Ascending aorta (tissue), 2 donors: ENCODE data around the gene BRINP1. TPM values are rescaled to one million over a fixed set of nuclear protein-coding genes. Genes with fewer than 3 reads are reported as not detected.

Source experiments
- DNase-seq, 2 donors: peaks; one replicate each; pipeline ENCODE4 v3.0.0-alpha.2; 2019; ENCODE audit warnings: low spot score in 2 of 2
- H3K27ac ChIP-seq, 2 donors: fragments of 200-600 bp; sonication (generic); one replicate each; pipeline ENCODE4 v1.5.1; 2016 to 2017; ENCODE audit warnings: mild to moderate bottlenecking in 1 of 2
- H3K27me3 ChIP-seq: fragments of 200-600 bp; sonication (generic); one replicate; pipeline ENCODE4 v1.5.1; 2017
- H3K36me3 ChIP-seq, 2 donors: fragments of 200-600 bp; sonication (generic); one replicate each; pipeline ENCODE4 v1.5.1; 2016
- H3K4me1 ChIP-seq, 2 donors: fragments of 200-600 bp; sonication (generic); one replicate each; pipeline ENCODE4 v1.5.1; 2016 to 2017; ENCODE audit warnings: mild to moderate bottlenecking in 1 of 2
- H3K4me3 ChIP-seq, 2 donors: fragments of 200-600 bp; sonication (generic); one replicate each; pipeline ENCODE4 v1.5.1; 2016 to 2017; ENCODE audit warnings: mild to moderate bottlenecking in 1 of 2
- H3K9me3 ChIP-seq, 2 donors: fragments of 200-600 bp; sonication (generic); one replicate each; pipeline ENCODE4 v1.5.1; 2016
- CTCF ChIP-seq, 3 experiments: fragments of 200-600 bp in 2 of 3; fragments of 450-650 bp in 1 of 3; sonication (generic) in 2 of 3; IDR thresholded peaks; one replicate each; pipeline ENCODE4 v1.5.1; 2016 to 2019; ENCODE audit warnings: antibody characterized with exemption in 3 of 3, mild to moderate bottlenecking in 1 of 3, moderate library complexity in 1 of 3
- intact Hi-C: fragments of 100-400 bp; cut with DNase I; formaldehyde crosslinking; loops from one replicate; pipeline ENCODE4 v1.15.1; 2023
- total RNA-seq: library from RNA; depleted of rRNA; stranded (reverse); fragments of >200 nt; gene quantifications from one replicate; pipeline ENCODE4 v1.1.0, GENCODE V29; 2016

BRINP1 gene
- total RNA-seq, 1 donor from 2014 or later: not detected

GRCh38 chr9:119318371-119318770 is 50.9 kb downstream of the BRINP1 start:
- no peak for DNase-seq
- no peak overlapping the region for H3K4me3 ChIP-seq
- H3K9me3 ChIP-seq: no peaks in the 10 kb centered on the region
- no peak overlapping the region for H3K27ac ChIP-seq
- H3K36me3 ChIP-seq: no peaks in the 10 kb centered on the region
- intact Hi-C loops: no loop called here
- no peaks in the 10 kb centered on the region for H3K4me1 ChIP-seq
- TF ChIP-seq CTCF (IDR thresholded peaks at IDR 0.05): no peak
- no peaks in the 10 kb centered on the region for H3K27me3 ChIP-seq

GRCh38 chr9:119313846-119314245 is 55.4 kb downstream of the BRINP1 start:
- H3K36me3 ChIP-seq: no peaks in the 10 kb centered on the region
- H3K4me1 ChIP-seq: no peaks in the 10 kb centered on the region
- H3K27me3 ChIP-seq: no peaks in the 10 kb centered on the region
- H3K9me3 ChIP-seq: no peaks in the 10 kb centered on the region
- intact Hi-C loops: no loop called here
- H3K4me3 ChIP-seq: no peak overlapping the region
- no peak overlapping the region for H3K27ac ChIP-seq
- no peak for TF ChIP-seq CTCF (IDR thresholded peaks at IDR 0.05)
- no peak for DNase-seq

- H3K27me3 ChIP-seq: no peaks in the 10 kb centered on the region
- no peaks in the 10 kb centered on the region for H3K9me3 ChIP-seq
- no peaks in the 10 kb centered on the region for H3K4me1 ChIP-seq
- intact Hi-C loops: no loop called here
- TF ChIP-seq CTCF (IDR thresholded peaks at IDR 0.05): no peak
- no peaks in the 10 kb centered on the region for H3K36me3 ChIP-seq
- no peak overlapping the region for H3K4me3 ChIP-seq
- DNase-seq: no peak
- H3K27ac ChIP-seq: no peak overlapping the region
Observed at GRCh38 chr9:119310741-119311140, 58.5 kb downstream of the BRINP1 start.

GRCh38 chr9:119307471-119307870 is 61.8 kb downstream of the BRINP1 start:
- H3K4me3 ChIP-seq: no peak overlapping the region
- no peak overlapping the region for H3K27ac ChIP-seq
- H3K36me3 ChIP-seq: no peaks in the 10 kb centered on the region
- no peak for TF ChIP-seq CTCF (IDR thresholded peaks at IDR 0.05)
- H3K9me3 ChIP-seq: no peaks in the 10 kb centered on the region
- H3K27me3 ChIP-seq: no peaks in the 10 kb centered on the region
- intact Hi-C loops: no loop called here
- DNase-seq: no peak
- H3K4me1 ChIP-seq: no peaks in the 10 kb centered on the region

GRCh38 chr9:119304555-119304954 is 64.7 kb downstream of the BRINP1 start:
- Histone ChIP-seq H3K36me3 (no peaks in the 10 kb centered on the region), H3K4me3 (no peak overlapping the region), H3K4me1 (no peaks in the 10 kb centered on the region), H3K9me3 (no peaks in the 10 kb centered on the region), H3K27ac (no peak overlapping the region), H3K27me3 (no peaks in the 10 kb centered on the region)
- DNase-seq: no peak
- TF ChIP-seq CTCF (IDR thresholded peaks at IDR 0.05): no peak
- intact Hi-C loops: no loop called here

- H3K4me1 ChIP-seq: no peaks in the 10 kb centered on the region
- no peaks in the 10 kb centered on the region for H3K9me3 ChIP-seq
- H3K27me3 ChIP-seq: no peaks in the 10 kb centered on the region
- H3K27ac ChIP-seq: no peak overlapping the region
- H3K4me3 ChIP-seq: no peak overlapping the region
- no peak for TF ChIP-seq CTCF (IDR thresholded peaks at IDR 0.05)
- intact Hi-C loops: no loop called here
- no peak for DNase-seq
- no peaks in the 10 kb centered on the region for H3K36me3 ChIP-seq
Observed at GRCh38 chr9:119302988-119303698, 66.1 kb downstream of the BRINP1 start.
